Measurements from ENCODE around the gene LPAR5.
A peak's percentile ranks its signal among the peaks of the same experiment; 100 is the strongest.

The LPAR5 gene

DNA sequence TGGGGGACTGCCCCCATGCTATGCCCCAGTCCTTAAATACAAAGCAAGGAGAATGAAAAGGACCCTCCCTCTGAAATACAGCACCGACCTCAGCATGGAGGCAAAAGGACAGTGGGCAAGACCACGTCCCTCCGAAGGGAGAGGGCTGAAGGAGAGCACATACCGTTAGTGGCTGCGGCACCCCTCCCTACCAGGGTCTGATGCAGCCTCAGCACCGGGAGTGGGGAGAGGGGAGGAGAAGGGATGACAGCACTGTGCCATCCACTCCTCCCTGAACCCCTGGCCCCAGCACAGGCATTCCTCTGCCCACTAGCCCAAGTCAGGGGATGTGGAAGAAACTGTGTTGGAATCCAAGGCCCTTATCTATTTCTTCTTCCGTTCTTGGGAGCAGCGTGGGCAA lies 15.1 kb upstream of the LPAR5 start:
- Histone ChIP-seq H2BK15ac (ENCODE audit: low read depth, poor library complexity, severe bottlenecking) (no peak overlapping the region), H3K4me2 (ENCODE audit: low read length, poor library complexity, severe bottlenecking) (no peak overlapping the region), H2BK120ac (ENCODE audit: low read depth, low read length) (no peak overlapping the region), H3K9ac (ENCODE audit: low read length) (no peak overlapping the region), H2AFZ (ENCODE audit: low read depth, low read length) (no peak overlapping the region), H3K23ac (ENCODE audit: low read length in 2 of 2) (no peak overlapping the region), H3K14ac (ENCODE audit: low read length in 2 of 2) (no peak overlapping the region), H3K4me1 (ENCODE audit: control insufficient read depth, insufficient read depth, low read depth, low read length) (no peaks in the 10 kb centered on the region), H3K27me3 (ENCODE audit: control insufficient read depth in 1 of 2, insufficient read depth in 1 of 2, low read length in 2 of 2) (peaks cover 0 to 4% of the 10 kb centered on the region in 2 experiments), H3K4me3 (ENCODE audit: insufficient read depth in 1 of 2, low read depth in 1 of 2, low read length in 2 of 2) (no peak overlapping the region), H3K9me3 (ENCODE audit: control insufficient read depth, low read length) (no peaks in the 10 kb centered on the region), H2BK5ac (ENCODE audit: low read depth, low read length, poor library complexity, severe bottlenecking) (no peak overlapping the region), H3K18ac (ENCODE audit: low read depth in 1 of 2, low read length in 2 of 2) (no peak overlapping the region), H2AK5ac (ENCODE audit: low read length, severe bottlenecking) (no peak overlapping the region), H2BK12ac (ENCODE audit: low read length in 2 of 2) (no peak overlapping the region), H3K36me3 (ENCODE audit: control insufficient read depth in 1 of 2, insufficient read depth in 2 of 2, low read depth in 1 of 2, low read length in 2 of 2) (peaks cover 62 to 70% of the 10 kb centered on the region in 2 experiments), H4K8ac (ENCODE audit: low read length) (no peak overlapping the region), H4K91ac (ENCODE audit: low read length) (no peak overlapping the region), H3K79me1 (replicated peaks; ENCODE audit: low read length, poor library complexity, severe bottlenecking) (peaks cover 5% of the 10 kb centered on the region), H3K27ac (ENCODE audit: low read length, poor library complexity, severe bottlenecking) (no peak overlapping the region), H3K4ac (ENCODE audit: low read depth in 1 of 2, low read length in 2 of 2) (no peak overlapping the region)
- WGBS: 96% methylated on average over 5 of the region's 8 CpGs
- no peak for DNase-seq

DNA sequence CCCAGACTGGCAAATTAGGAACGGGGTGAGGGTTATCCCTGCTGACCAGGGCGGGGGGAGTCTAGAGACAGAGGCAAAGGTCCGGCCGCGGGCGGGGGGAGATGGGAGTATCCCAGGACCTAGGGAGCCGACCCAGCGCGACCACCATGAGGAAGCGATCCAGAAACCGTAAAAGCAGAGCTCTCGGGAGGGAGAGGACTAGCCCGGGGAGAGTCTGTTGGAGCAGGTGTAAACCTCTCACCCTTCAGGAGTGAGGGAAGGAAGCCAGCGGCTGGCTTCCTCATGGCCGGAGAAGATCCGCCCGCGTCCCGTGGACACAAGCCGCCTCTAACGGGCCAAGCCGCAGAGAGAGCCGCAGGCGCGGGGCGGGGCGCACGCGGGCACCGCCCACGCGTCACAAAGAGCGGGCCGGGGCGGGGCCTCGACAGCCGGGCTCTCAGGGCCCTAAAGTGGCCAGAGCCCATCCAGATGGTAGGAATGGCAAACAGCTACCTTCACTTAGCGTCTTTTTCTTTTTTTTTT lies 11.4 kb upstream of the LPAR5 start, which contains the start of gene ACRBP:
Gene ACRBP (minus strand): TSS at position 350 of the 522 bp plus-strand sequence. CDS start 66 bp downstream, at position 284.
- H2BK5ac ChIP-seq (ENCODE audit: low read depth, low read length, poor library complexity, severe bottlenecking): no peak within 1 kb of the TSS
- H2BK15ac ChIP-seq (ENCODE audit: low read depth, poor library complexity, severe bottlenecking): no peak within 1 kb of the TSS
- H2AK5ac ChIP-seq (ENCODE audit: low read length, severe bottlenecking): no peak within 1 kb of the TSS
- peak within 1 kb of the TSS in 1 of 2 experiments; percentile 77 for H3K4me3 ChIP-seq (ENCODE audit: insufficient read depth in 1 of 2, low read depth in 1 of 2, low read length in 2 of 2)
- H2BK12ac ChIP-seq (ENCODE audit: low read length in 2 of 2): no peak within 1 kb of the TSS
- H3K4me1 ChIP-seq (ENCODE audit: control insufficient read depth, insufficient read depth, low read depth, low read length): no peaks in the 10 kb centered on the region
- peaks cover 30 to 57% of the 10 kb centered on the region in 2 experiments for H3K36me3 ChIP-seq (ENCODE audit: control insufficient read depth in 1 of 2, insufficient read depth in 2 of 2, low read depth in 1 of 2, low read length in 2 of 2)
- H2AFZ ChIP-seq (ENCODE audit: low read depth, low read length): peak within 1 kb of the TSS; percentile 57
- WGBS: 23% methylated on average over 38 of the region's 38 CpGs
- no peak within 1 kb of the TSS for H3K4ac ChIP-seq (ENCODE audit: low read depth in 1 of 2, low read length in 2 of 2)
- H4K91ac ChIP-seq (ENCODE audit: low read length): no peak within 1 kb of the TSS
- H3K27me3 ChIP-seq (ENCODE audit: control insufficient read depth in 1 of 2, insufficient read depth in 1 of 2, low read length in 2 of 2): peaks cover 0 to 4% of the 10 kb centered on the region in 2 experiments
- no peak within 1 kb of the TSS for H3K18ac ChIP-seq (ENCODE audit: low read depth in 1 of 2, low read length in 2 of 2)
- no peak within 1 kb of the TSS for H3K4me2 ChIP-seq (ENCODE audit: low read length, poor library complexity, severe bottlenecking)
- H3K79me1 ChIP-seq (replicated peaks; ENCODE audit: low read length, poor library complexity, severe bottlenecking): peaks cover 2% of the 10 kb centered on the region
- H3K9me3 ChIP-seq (ENCODE audit: control insufficient read depth, low read length): peaks cover 24% of the 10 kb centered on the region
- no peak within 1 kb of the TSS for H2BK120ac ChIP-seq (ENCODE audit: low read depth, low read length)
- H4K8ac ChIP-seq (ENCODE audit: low read length): peak within 1 kb of the TSS; percentile 52
- H3K9ac ChIP-seq (ENCODE audit: low read length): peak within 1 kb of the TSS; percentile 76
- H3K23ac ChIP-seq (ENCODE audit: low read length in 2 of 2): no peak within 1 kb of the TSS
- no peak within 1 kb of the TSS for H3K27ac ChIP-seq (ENCODE audit: low read length, poor library complexity, severe bottlenecking)
- peak; percentile 34 for DNase-seq
- H3K14ac ChIP-seq (ENCODE audit: low read length in 2 of 2): no peak within 1 kb of the TSS

GRCh38 chr12:6646276-6647082 lies 10.7 kb upstream of the LPAR5 start:
- peaks cover 2% of the 10 kb centered on the region for H3K79me1 ChIP-seq (replicated peaks; ENCODE audit: low read length, poor library complexity, severe bottlenecking)
- DNase-seq: no peak
- no peak overlapping the region for H2BK15ac ChIP-seq (ENCODE audit: low read depth, poor library complexity, severe bottlenecking)
- H3K4ac ChIP-seq (ENCODE audit: low read depth in 1 of 2, low read length in 2 of 2): no peak overlapping the region
- H4K8ac ChIP-seq (ENCODE audit: low read length): peak overlapping the region; percentile 52
- no peak overlapping the region for H2BK12ac ChIP-seq (ENCODE audit: low read length in 2 of 2)
- no peak overlapping the region for H3K4me2 ChIP-seq (ENCODE audit: low read length, poor library complexity, severe bottlenecking)
- no peak overlapping the region for H2AK5ac ChIP-seq (ENCODE audit: low read length, severe bottlenecking)
- 82% methylated on average over 28 of the region's 28 CpGs for WGBS
- H2BK5ac ChIP-seq (ENCODE audit: low read depth, low read length, poor library complexity, severe bottlenecking): no peak overlapping the region
- peak overlapping the region in 1 of 2 experiments; percentile 77 for H3K4me3 ChIP-seq (ENCODE audit: insufficient read depth in 1 of 2, low read depth in 1 of 2, low read length in 2 of 2)
- H4K91ac ChIP-seq (ENCODE audit: low read length): no peak overlapping the region
- H3K9ac ChIP-seq (ENCODE audit: low read length): peak overlapping the region; percentile 76
- H3K27ac ChIP-seq (ENCODE audit: low read length, poor library complexity, severe bottlenecking): no peak overlapping the region
- peaks cover 0 to 6% of the 10 kb centered on the region in 2 experiments for H3K27me3 ChIP-seq (ENCODE audit: control insufficient read depth in 1 of 2, insufficient read depth in 1 of 2, low read length in 2 of 2)
- no peak overlapping the region for H3K23ac ChIP-seq (ENCODE audit: low read length in 2 of 2)
- peaks cover 26 to 50% of the 10 kb centered on the region in 2 experiments for H3K36me3 ChIP-seq (ENCODE audit: control insufficient read depth in 1 of 2, insufficient read depth in 2 of 2, low read depth in 1 of 2, low read length in 2 of 2)
- no peaks in the 10 kb centered on the region for H3K4me1 ChIP-seq (ENCODE audit: control insufficient read depth, insufficient read depth, low read depth, low read length)
- no peak overlapping the region for H3K14ac ChIP-seq (ENCODE audit: low read length in 2 of 2)
- H2BK120ac ChIP-seq (ENCODE audit: low read depth, low read length): no peak overlapping the region
- peaks cover 31% of the 10 kb centered on the region for H3K9me3 ChIP-seq (ENCODE audit: control insufficient read depth, low read length)
- H2AFZ ChIP-seq (ENCODE audit: low read depth, low read length): peak overlapping the region; percentile 57
- no peak overlapping the region for H3K18ac ChIP-seq (ENCODE audit: low read depth in 1 of 2, low read length in 2 of 2)

DNA sequence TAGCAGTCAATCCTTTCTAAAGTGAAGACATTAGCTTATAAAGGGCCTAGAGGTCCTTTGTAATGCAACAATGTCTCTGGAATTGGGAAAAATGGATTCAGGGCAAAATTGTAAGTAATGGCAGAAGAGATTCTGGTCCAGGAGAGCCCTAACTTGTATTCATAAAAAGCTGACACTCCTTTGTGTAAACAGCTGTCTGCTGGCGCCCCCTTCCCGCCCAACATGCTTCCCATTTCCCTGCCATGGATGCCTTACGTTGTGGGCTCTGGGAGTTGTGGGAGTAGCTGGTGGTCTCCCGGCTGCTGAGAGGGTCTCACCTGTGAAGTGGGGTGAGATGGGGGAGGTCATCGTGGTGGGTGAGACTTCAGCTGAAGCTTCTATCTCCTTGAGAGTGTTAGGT lies 9.1 kb upstream of the LPAR5 start:
- Histone ChIP-seq H3K9ac (ENCODE audit: low read length) (no peak overlapping the region), H2AFZ (ENCODE audit: low read depth, low read length) (no peak overlapping the region), H3K27me3 (ENCODE audit: control insufficient read depth in 1 of 2, insufficient read depth in 1 of 2, low read length in 2 of 2) (peaks cover 5 to 20% of the 10 kb centered on the region in 2 experiments), H3K36me3 (ENCODE audit: control insufficient read depth in 1 of 2, insufficient read depth in 2 of 2, low read depth in 1 of 2, low read length in 2 of 2) (peaks cover 10 to 34% of the 10 kb centered on the region in 2 experiments), H2BK120ac (ENCODE audit: low read depth, low read length) (no peak overlapping the region), H3K23ac (ENCODE audit: low read length in 2 of 2) (no peak overlapping the region), H3K27ac (ENCODE audit: low read length, poor library complexity, severe bottlenecking) (no peak overlapping the region), H3K4me3 (ENCODE audit: insufficient read depth in 1 of 2, low read depth in 1 of 2, low read length in 2 of 2) (no peak overlapping the region), H4K8ac (ENCODE audit: low read length) (no peak overlapping the region), H3K79me1 (replicated peaks; ENCODE audit: low read length, poor library complexity, severe bottlenecking) (no peaks in the 10 kb centered on the region), H3K4me1 (ENCODE audit: control insufficient read depth, insufficient read depth, low read depth, low read length) (no peaks in the 10 kb centered on the region), H2BK15ac (ENCODE audit: low read depth, poor library complexity, severe bottlenecking) (no peak overlapping the region), H2BK5ac (ENCODE audit: low read depth, low read length, poor library complexity, severe bottlenecking) (no peak overlapping the region), H4K91ac (ENCODE audit: low read length) (no peak overlapping the region), H3K4me2 (ENCODE audit: low read length, poor library complexity, severe bottlenecking) (no peak overlapping the region), H2BK12ac (ENCODE audit: low read length in 2 of 2) (no peak overlapping the region), H2AK5ac (ENCODE audit: low read length, severe bottlenecking) (no peak overlapping the region), H3K18ac (ENCODE audit: low read depth in 1 of 2, low read length in 2 of 2) (no peak overlapping the region), H3K9me3 (ENCODE audit: control insufficient read depth, low read length) (peaks cover 40% of the 10 kb centered on the region), H3K14ac (ENCODE audit: low read length in 2 of 2) (no peak overlapping the region), H3K4ac (ENCODE audit: low read depth in 1 of 2, low read length in 2 of 2) (no peak overlapping the region)
- DNase-seq: no peak
- WGBS: 43% methylated on average over 5 of the region's 5 CpGs
